AG09319 (cell line): ENCODE results near the gene REPIN1.

ENCODE experiments used
- DNase-seq: peaks from one replicate; pipeline ENCODE4 v3.0.0-alpha.2; 2010; ENCODE audit warnings: low read depth; ENCODE audit errors: extremely low read depth
- CTCF ChIP-seq: IDR thresholded peaks from 2 replicates; pipeline ENCODE4 v1.5.1; 2011; ENCODE audit warnings: low read depth, mild to moderate bottlenecking, inconsistent platforms, low read length, moderate library complexity

Gene REPIN1

DNA sequence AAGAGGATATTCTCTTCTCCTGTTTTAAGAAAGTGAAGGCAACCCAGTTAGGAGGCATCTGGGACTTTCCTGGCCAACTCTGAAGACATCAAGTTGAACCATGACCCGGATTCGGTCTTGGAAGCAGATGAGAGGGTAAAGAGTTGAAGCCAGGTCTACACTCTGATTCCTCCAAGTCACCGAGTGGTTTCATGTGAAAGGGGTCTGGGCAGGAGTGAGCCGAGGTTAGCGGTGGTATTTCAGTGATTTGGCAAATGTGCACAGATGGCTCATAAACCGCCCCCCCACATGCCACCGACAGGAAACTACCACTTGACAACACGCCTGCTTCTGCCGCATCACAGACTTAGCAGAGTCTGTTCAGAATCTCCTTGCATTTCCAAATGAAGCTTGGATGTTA lies 11.4 kb upstream of the REPIN1 start:
- TF ChIP-seq CTCF = no peak
- no peak for DNase-seq

DNA sequence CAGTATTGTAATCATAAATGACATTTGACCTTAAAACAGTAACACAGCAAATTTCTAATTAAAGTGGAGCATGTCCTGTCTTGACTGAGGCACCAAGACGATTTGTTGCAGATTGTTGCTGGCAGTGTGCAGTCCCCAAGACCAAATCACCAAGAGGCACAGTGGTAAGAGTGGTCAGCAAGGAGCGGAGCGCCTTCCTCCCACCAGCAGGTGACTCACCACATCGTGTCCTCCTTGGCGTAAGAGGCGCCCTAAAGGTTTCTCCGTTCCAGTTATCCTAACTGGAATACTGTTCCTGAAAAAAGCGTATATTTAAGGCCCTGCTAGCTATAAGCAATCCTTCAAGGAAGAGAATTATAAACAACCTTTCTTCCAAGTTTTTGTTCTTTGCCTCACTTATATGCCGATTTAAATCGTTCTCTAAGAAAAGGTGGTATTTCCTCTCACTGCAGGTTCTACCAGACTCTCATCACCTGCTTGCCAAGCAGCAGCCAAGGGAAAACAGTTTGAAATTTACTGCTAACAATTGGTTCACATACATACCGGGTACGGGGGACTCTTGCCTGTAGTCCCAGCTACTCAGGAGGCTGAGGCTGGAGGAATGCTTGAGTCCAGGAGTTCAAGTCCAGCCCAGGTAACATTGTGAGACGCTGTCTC lies 10.7 kb upstream of the REPIN1 start:
- TF ChIP-seq CTCF = no peak
- DNase-seq = no peak

- TF ChIP-seq CTCF = no peak
- no peak for DNase-seq
Observed at GRCh38 chr7:150358433-150358832, 10.2 kb upstream of the REPIN1 start.

- DNase-seq = no peak
- no peak for TF ChIP-seq CTCF
Observed at GRCh38 chr7:150358988-150359621, 9.5 kb upstream of the REPIN1 start.

DNA sequence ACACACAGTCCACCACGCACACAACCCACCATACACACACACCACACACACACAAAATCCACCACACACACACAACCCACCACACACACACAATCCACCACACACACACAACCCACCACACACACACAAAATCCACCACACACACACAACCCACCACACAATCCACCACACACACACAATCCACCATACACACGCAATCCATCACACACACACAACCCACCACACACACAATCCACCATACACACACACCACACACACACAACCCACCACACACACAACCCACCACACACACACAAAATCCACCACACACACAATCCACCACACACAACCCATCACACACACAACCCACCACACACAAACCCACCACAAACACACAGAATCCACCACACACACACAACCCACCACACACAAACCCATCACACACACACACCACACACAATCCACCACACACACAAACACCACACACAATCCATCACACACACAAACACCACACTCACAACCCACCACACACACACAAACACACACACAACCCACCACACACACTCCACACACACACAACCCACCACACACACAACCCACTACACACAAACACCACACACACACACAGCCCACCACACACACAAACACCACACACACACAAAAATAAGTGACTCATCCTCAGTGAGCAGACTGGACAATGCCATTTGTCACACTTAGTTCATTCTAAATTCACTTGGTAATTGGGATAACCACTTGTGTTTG lies 8.8 kb upstream of the REPIN1 start:
- no peak for DNase-seq
- TF ChIP-seq CTCF = no peak

DNA sequence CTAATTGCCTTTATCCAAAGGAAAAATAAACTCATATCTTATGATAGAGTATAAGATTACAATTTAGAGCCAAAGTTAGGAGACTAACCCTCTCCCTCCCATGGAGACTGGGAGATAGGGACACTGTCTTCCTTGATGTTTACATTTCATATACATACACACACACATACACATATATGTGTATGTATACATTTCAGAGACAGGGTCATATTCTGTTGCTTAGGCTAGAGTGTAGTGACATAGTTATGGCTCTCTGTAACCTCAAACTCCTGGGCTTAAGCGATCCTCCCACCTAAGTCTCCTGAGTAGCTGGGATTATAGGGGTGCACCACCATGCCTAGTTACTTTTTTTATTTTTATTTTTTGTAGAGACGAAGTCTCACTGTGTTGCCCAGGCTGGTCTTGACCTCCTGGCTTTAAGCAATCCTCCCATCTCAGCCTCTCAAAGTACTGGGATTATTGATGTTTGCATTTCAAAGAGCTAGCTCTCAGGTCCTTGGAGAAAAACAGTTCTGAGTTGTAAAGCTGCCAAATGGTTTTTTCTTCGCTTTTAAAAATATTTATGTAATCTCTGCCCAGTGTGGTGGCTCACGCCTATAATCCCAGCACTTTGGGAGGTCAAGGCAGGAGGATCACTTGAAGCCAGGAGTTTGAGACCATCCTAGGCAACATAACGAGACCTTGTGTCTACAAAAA lies 8.1 kb upstream of the REPIN1 start:
- no peak for DNase-seq
- TF ChIP-seq CTCF = no peak

DNA sequence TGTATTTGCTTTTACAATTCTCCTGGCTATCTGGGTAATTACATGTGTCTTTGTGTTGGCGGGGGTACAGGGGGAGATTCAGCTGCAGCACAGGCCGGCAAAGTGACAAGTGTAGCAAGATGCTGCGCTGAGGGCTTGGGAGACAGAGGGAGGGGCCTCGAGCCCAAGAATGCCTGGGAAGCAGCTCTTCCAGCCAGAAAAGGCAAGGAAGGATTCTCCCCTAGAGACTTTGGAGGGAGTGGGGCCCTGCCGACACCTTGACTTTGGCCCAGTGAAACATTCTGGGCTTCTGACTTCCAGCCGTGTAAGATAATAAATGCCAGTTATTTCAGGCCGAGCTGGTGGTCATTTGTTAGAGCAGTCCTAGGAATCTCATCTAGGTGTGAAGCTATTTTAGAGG lies 7.2 kb upstream of the REPIN1 start:
- no peak for TF ChIP-seq CTCF
- no peak for DNase-seq
